GM12878 (cell line): ENCODE results near the gene ATG101.

Source experiments
- ATF7 ChIP-seq: fragments of 450-650 bp; IDR thresholded peaks from 2 replicates; pipeline ENCODE4 v1.6.1; 2016; ENCODE audit warnings: low read depth, mild to moderate bottlenecking
- EZH2 ChIP-seq: IDR thresholded peaks from 2 replicates; pipeline ENCODE4 v1.6.1; 2012; ENCODE audit warnings: low read depth, mild to moderate bottlenecking, control low read depth, inconsistent platforms, low read length, borderline replicate concordance; ENCODE audit not compliant: control insufficient read depth
- NR2C1 ChIP-seq: fragments of 450-650 bp; IDR thresholded peaks from 2 replicates; pipeline ENCODE4 v1.6.1; 2017; ENCODE audit warnings: antibody characterized with exemption, mild to moderate bottlenecking, moderate library complexity
- PML ChIP-seq: IDR thresholded peaks from 2 replicates; pipeline ENCODE4 v1.6.1; 2012; ENCODE audit warnings: low read length, inconsistent platforms
- POLR2A ChIP-seq: IDR thresholded peaks from 2 replicates; pipeline ENCODE4 v1.6.1; 2011; ENCODE audit warnings: low read depth, mild to moderate bottlenecking, low read length
- RAD21 ChIP-seq: IDR thresholded peaks from 2 replicates; pipeline ENCODE4 v1.6.1; 2011; ENCODE audit warnings: mild to moderate bottlenecking, low read depth, low read length, moderate library complexity; ENCODE audit not compliant: insufficient read depth
- SIN3A ChIP-seq: IDR thresholded peaks from 2 replicates; pipeline ENCODE4 v1.6.1; 2012; ENCODE audit warnings: low read depth, low read length, improper control_type of control experiment
- TARDBP ChIP-seq: IDR thresholded peaks from 2 replicates; pipeline ENCODE4 v1.6.1; 2016; ENCODE audit warnings: borderline replicate concordance
- TF ChIP-seq, protein P1 (sequence below), 3 experiments: IDR thresholded peaks in 2 of 3; conservative IDR thresholded peaks in 1 of 3; 2 replicates each; pipeline ENCODE4 v1.5.1; 2011; ENCODE audit warnings: low read depth in 3 of 3, low read length in 3 of 3, mild to moderate bottlenecking in 3 of 3, control low read depth in 2 of 3, moderate library complexity in 2 of 3, inconsistent platforms in 1 of 3, mixed read lengths in 1 of 3; ENCODE audit not compliant: control insufficient read depth in 2 of 3, insufficient read depth in 1 of 3; ENCODE audit errors: extremely low read depth in 1 of 3
- TF ChIP-seq, protein P2 (sequence below): IDR thresholded peaks from 2 replicates; pipeline ENCODE4 v1.6.1; 2011; ENCODE audit warnings: mild to moderate bottlenecking, low read depth, low read length, moderate library complexity; ENCODE audit not compliant: insufficient replicate concordance
- TF ChIP-seq, protein P3 (sequence below): IDR thresholded peaks from 2 replicates; pipeline ENCODE4 v1.6.1; 2012; ENCODE audit warnings: low read depth, low read length, improper control_type of control experiment

DNA sequence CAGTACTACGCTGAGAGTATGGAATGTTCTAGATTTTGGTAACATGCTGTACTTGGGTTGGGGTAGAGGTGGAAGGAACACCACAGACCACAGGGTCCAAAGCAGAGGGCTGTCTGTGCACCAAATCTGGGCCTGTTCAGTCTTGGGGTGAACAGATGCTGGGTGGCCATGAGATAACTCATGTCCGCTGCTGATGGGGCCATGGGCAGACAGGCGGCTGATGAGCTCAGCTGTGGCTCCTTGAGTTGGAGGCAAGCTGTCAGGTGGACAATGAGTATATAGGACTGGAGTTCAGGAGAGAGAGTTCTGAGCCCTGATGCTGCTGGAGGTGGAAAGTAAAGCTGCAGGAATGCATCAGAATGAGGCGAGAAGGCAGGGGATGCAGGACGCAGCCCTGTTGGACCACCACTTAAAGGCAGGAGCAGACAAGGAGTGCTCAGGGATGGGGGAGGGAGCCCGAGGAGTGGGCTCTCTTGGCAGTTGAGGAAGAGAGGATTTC lies 16.0 kb downstream of the ATG101 start:
- TF ChIP-seq ATF7 (no peak), RAD21 (no peak), PML (no peak), POLR2A (no peak), SIN3A (no peak), TARDBP (no peak), EZH2 (no peak), NR2C1 (no peak)
- TF ChIP-seq, protein P1, sequence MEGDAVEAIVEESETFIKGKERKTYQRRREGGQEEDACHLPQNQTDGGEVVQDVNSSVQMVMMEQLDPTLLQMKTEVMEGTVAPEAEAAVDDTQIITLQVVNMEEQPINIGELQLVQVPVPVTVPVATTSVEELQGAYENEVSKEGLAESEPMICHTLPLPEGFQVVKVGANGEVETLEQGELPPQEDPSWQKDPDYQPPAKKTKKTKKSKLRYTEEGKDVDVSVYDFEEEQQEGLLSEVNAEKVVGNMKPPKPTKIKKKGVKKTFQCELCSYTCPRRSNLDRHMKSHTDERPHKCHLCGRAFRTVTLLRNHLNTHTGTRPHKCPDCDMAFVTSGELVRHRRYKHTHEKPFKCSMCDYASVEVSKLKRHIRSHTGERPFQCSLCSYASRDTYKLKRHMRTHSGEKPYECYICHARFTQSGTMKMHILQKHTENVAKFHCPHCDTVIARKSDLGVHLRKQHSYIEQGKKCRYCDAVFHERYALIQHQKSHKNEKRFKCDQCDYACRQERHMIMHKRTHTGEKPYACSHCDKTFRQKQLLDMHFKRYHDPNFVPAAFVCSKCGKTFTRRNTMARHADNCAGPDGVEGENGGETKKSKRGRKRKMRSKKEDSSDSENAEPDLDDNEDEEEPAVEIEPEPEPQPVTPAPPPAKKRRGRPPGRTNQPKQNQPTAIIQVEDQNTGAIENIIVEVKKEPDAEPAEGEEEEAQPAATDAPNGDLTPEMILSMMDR (IDR thresholded peaks at IDR 0.05 in 2 of 3, conservative IDR thresholded peaks at IDR 0.05 in 1 of 3; ENCODE audit: control insufficient read depth in 2 of 3, extremely low read depth in 1 of 3, insufficient read depth in 1 of 3, low read depth in 3 of 3, low read length in 3 of 3), result no peak
- TF ChIP-seq, protein P2, sequence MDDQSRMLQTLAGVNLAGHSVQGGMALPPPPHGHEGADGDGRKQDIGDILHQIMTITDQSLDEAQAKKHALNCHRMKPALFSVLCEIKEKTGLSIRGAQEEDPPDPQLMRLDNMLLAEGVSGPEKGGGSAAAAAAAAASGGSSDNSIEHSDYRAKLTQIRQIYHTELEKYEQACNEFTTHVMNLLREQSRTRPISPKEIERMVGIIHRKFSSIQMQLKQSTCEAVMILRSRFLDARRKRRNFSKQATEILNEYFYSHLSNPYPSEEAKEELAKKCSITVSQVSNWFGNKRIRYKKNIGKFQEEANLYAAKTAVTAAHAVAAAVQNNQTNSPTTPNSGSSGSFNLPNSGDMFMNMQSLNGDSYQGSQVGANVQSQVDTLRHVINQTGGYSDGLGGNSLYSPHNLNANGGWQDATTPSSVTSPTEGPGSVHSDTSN, result no peak
- TF ChIP-seq, protein P3, sequence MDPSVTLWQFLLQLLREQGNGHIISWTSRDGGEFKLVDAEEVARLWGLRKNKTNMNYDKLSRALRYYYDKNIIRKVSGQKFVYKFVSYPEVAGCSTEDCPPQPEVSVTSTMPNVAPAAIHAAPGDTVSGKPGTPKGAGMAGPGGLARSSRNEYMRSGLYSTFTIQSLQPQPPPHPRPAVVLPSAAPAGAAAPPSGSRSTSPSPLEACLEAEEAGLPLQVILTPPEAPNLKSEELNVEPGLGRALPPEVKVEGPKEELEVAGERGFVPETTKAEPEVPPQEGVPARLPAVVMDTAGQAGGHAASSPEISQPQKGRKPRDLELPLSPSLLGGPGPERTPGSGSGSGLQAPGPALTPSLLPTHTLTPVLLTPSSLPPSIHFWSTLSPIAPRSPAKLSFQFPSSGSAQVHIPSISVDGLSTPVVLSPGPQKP, result no peak
